ENCODE measurements around the gene ENOX1. TPM values are rescaled to one million over a fixed set of nuclear protein-coding genes. Genes with fewer than 3 reads are reported as not detected.
"Not testable (repeated sequence)": the region's sequence is repeated elsewhere in the genome, so short reads cannot be mapped to it uniquely, and the experiment has no call there.

The ENOX1 gene
- total RNA-seq, 2 donors from 2014 or later: 1.3 to 2.4 TPM

GRCh38 chr13:43180036-43180660, 606.6 kb downstream of the ENOX1 start:
- Histone ChIP-seq H3K27me3 (no peaks in the 10 kb centered on the region), H3K36me3 (no peaks in the 10 kb centered on the region), H3K9me3 (no peaks in the 10 kb centered on the region), H3K4me3 (no peak overlapping the region), H3K27ac (no peak overlapping the region), H3K4me1 (no peaks in the 10 kb centered on the region)
- no peak for TF ChIP-seq CTCF (IDR thresholded peaks at IDR 0.05)
- no peak for DNase-seq (ENCODE audit: low spot score)

- DNase-seq (ENCODE audit: low spot score): no peak
- Histone ChIP-seq H3K9me3 (no peaks in the 10 kb centered on the region), H3K27me3 (no peaks in the 10 kb centered on the region), H3K4me3 (no peak overlapping the region), H3K4me1 (no peaks in the 10 kb centered on the region), H3K36me3 (no peaks in the 10 kb centered on the region), H3K27ac (no peak overlapping the region)
- TF ChIP-seq CTCF (IDR thresholded peaks at IDR 0.05): no peak
Observed at GRCh38 chr13:43171489-43171888, 615.3 kb downstream of the ENOX1 start.

- Histone ChIP-seq H3K4me3 (no peak overlapping the region), H3K4me1 (no peaks in the 10 kb centered on the region), H3K36me3 (no peaks in the 10 kb centered on the region), H3K27me3 (no peaks in the 10 kb centered on the region), H3K27ac (no peak overlapping the region), H3K9me3 (peaks cover 0 to 4% of the 10 kb centered on the region in 2 donors)
- DNase-seq (ENCODE audit: low spot score): no peak
- TF ChIP-seq CTCF (IDR thresholded peaks at IDR 0.05): no peak
Observed at GRCh38 chr13:43170506-43170905, 616.3 kb downstream of the ENOX1 start.

GRCh38 chr13:43168434-43168833, 618.3 kb downstream of the ENOX1 start:
- H3K4me1 ChIP-seq; H3K27ac ChIP-seq; H3K36me3 ChIP-seq; DNase-seq (ENCODE audit: low spot score); H3K27me3 ChIP-seq; H3K4me3 ChIP-seq: not testable (repeated sequence)
- H3K9me3 ChIP-seq: peaks cover 0 to 10% of the 10 kb centered on the region in 2 donors

- Histone ChIP-seq H3K27ac (no peak overlapping the region), H3K4me3 (no peak overlapping the region), H3K36me3 (no peaks in the 10 kb centered on the region), H3K4me1 (no peaks in the 10 kb centered on the region), H3K27me3 (no peaks in the 10 kb centered on the region), H3K9me3 (peaks cover 0 to 10% of the 10 kb centered on the region in 2 donors)
- no peak for TF ChIP-seq CTCF (IDR thresholded peaks at IDR 0.05)
- DNase-seq (ENCODE audit: low spot score): no peak
Observed at GRCh38 chr13:43167731-43168130, 619.0 kb downstream of the ENOX1 start.

GRCh38 chr13:43166644-43167457, 619.9 kb downstream of the ENOX1 start:
- H3K4me1 ChIP-seq: no peaks in the 10 kb centered on the region
- H3K4me3 ChIP-seq: no peak overlapping the region
- no peak overlapping the region for H3K27ac ChIP-seq
- no peaks in the 10 kb centered on the region for H3K36me3 ChIP-seq
- no peak for TF ChIP-seq CTCF (IDR thresholded peaks at IDR 0.05)
- DNase-seq (ENCODE audit: low spot score): no peak
- H3K27me3 ChIP-seq: no peaks in the 10 kb centered on the region
- peaks cover 0 to 10% of the 10 kb centered on the region in 2 donors for H3K9me3 ChIP-seq

Other genes with a start within 250 kb of the ENOX1 start
- 1 to 10 TPM; 2.3 to 3.5 TPM for gene CCDC122, start 92.8 kb upstream of the ENOX1 start, total RNA-seq
- 1 to 10 TPM; 4.7 to 6.0 TPM for gene LACC1, start 92.9 kb upstream of the ENOX1 start, total RNA-seq